Hepatocyte (in vitro differentiated cells): ENCODE data around the gene MAMSTR. TPM values are rescaled to one million over a fixed set of nuclear protein-coding genes. Genes with fewer than 3 reads are reported as not detected.

Experiments used
- DNase-seq: peaks from one replicate; pipeline ENCODE4 v3.0.0-alpha.2; 2016; ENCODE audit warnings: low spot score
- H2AFZ ChIP-seq: fragments of 200-600 bp; sonication (generic); 2 replicates; pipeline ENCODE4 v1.6.0; 2016; ENCODE audit warnings: antibody characterized with exemption, mild to moderate bottlenecking
- H3K27ac ChIP-seq: fragments of 200-600 bp; sonication (generic); 2 replicates; pipeline ENCODE4 v1.5.1; 2016; ENCODE audit warnings: mild to moderate bottlenecking
- H3K27me3 ChIP-seq: fragments of 200-600 bp; sonication (generic); 2 replicates; pipeline ENCODE4 v1.6.1; 2016
- H3K36me3 ChIP-seq: fragments of 200-600 bp; sonication (generic); replicated peaks from 2 replicates; pipeline ENCODE4 v1.5.1; 2016; ENCODE audit warnings: low read depth; ENCODE audit not compliant: insufficient read depth
- H3K4me1 ChIP-seq: fragments of 200-600 bp; sonication (generic); 2 replicates; pipeline ENCODE4 v1.5.1; 2016; ENCODE audit warnings: mild to moderate bottlenecking, moderate library complexity; ENCODE audit not compliant: insufficient read depth
- H3K4me2 ChIP-seq: fragments of 200-600 bp; sonication (generic); 2 replicates; pipeline ENCODE4 v1.6.0; 2016
- H3K4me3 ChIP-seq: fragments of 200-600 bp; sonication (generic); 2 replicates; pipeline ENCODE4 v1.5.1; 2016; ENCODE audit warnings: mild to moderate bottlenecking
- H3K79me2 ChIP-seq: fragments of 200-600 bp; sonication (generic); 2 replicates; pipeline ENCODE4 v1.6.0; 2017; ENCODE audit warnings: mild to moderate bottlenecking
- H3K9me2 ChIP-seq: fragments of 200-600 bp; sonication (generic); replicated peaks from 2 replicates; pipeline ENCODE4 v1.6.0; 2017; ENCODE audit warnings: mild to moderate bottlenecking; ENCODE audit not compliant: insufficient read depth
- H3K9me3 ChIP-seq: fragments of 200-600 bp; sonication (generic); 2 replicates; pipeline ENCODE4 v1.5.1; 2016; ENCODE audit warnings: low read depth, mild to moderate bottlenecking
- H4K20me1 ChIP-seq: fragments of 200-600 bp; sonication (generic); 2 replicates; pipeline ENCODE4 v1.6.0; 2016; ENCODE audit warnings: mild to moderate bottlenecking; ENCODE audit not compliant: insufficient read depth, poor library complexity, severe bottlenecking
- EZH2 ChIP-seq: fragments of 200-600 bp; sonication (generic); IDR thresholded peaks from 2 replicates; pipeline ENCODE4 v1.6.1; 2016; ENCODE audit warnings: antibody characterized with exemption, mild to moderate bottlenecking, borderline replicate concordance
- EZH2phosphoT487 ChIP-seq: fragments of 200-600 bp; sonication (generic); IDR thresholded peaks from one replicate; pipeline ENCODE4 v1.6.1; 2018; ENCODE audit warnings: antibody characterized with exemption, mild to moderate bottlenecking, low read depth, moderate library complexity; ENCODE audit not compliant: unreplicated experiment, severe bottlenecking
- WGBS: methylation state at CpG from one replicate; pipeline ENCODE4 v1.1.6; 2016; ENCODE audit warnings: low lambda C conversion rate; ENCODE audit errors: missing lambda C conversion rate; 5-methylcytosine and 5-hydroxymethylcytosine counted together
- polyA plus RNA-seq: library from polyadenylated mRNA; unstranded; fragments of >200 nt; fragmentation: Nextera tagmentation; extraction: Ambion mirVana; gene quantifications from 2 replicates; pipeline ENCODE4 v1.2.1, GENCODE V29; 2016
- total RNA-seq: library from RNA; depleted of rRNA; stranded (reverse); fragments of >200 nt; gene quantifications from 2 replicates; pipeline ENCODE4 v1.2.3, GENCODE V29; 2014
- TF ChIP-seq, protein P1 (sequence below): fragments of 200-600 bp; sonication (generic); IDR thresholded peaks from 2 replicates; pipeline ENCODE4 v1.5.1; 2016; ENCODE audit warnings: antibody characterized with exemption, mild to moderate bottlenecking; ENCODE audit not compliant: poor library complexity

MAMSTR gene
- total and polyA plus RNA-seq, 2 experiments from 2014 or later = 2.3 to 5.2 TPM

DNA sequence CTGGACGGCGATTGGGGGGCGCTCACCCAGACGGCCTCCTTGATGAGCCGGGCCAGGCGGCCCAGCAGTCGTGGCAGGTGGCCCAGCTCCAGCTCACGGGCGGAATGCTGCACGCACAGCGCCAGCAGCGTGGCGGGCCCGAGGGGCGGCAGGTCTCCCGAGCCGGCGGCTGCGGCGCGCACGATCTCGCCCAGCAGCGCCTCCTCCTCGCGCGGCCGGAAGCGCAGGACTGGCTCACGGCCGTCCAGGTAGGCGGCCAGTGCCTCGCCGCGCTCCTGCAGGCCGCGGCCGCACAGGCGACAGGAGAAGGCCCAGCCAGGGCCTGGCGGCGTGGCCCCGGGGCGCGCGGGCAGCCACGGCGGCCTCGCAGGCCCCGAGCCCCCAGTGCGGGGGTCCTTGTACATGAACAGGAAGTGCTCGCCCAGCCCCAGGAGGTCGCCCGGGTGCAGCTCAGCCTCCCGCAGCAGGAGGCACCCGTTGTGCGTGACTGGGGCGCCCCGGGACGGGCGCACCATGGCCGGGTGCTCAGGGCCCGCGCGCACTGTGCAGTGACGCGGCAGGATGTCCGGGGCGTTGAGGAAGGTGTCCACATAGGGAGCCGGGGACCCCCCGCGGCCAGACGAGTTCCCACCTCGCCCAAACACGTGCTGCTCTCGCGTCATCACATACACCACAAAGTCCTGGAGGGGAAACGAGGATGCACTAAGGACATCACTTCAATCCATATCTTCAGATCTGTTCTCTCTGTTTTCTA is 9.6 kb upstream of the MAMSTR start:
- no peak for DNase-seq
- Histone ChIP-seq H3K9me3 (no peaks in the 10 kb centered on the region), H3K9me2 (no peaks in the 10 kb centered on the region), H2AFZ (no peak overlapping the region), H4K20me1 (no peaks in the 10 kb centered on the region), H3K27me3 (no peaks in the 10 kb centered on the region), H3K4me1 (no peaks in the 10 kb centered on the region), H3K79me2 (no peaks in the 10 kb centered on the region), H3K4me2 (no peak overlapping the region), H3K4me3 (no peak overlapping the region), H3K27ac (no peak overlapping the region), H3K36me3 (no peaks in the 10 kb centered on the region)
- TF ChIP-seq EZH2 (no peak), EZH2phosphoT487 (no peak)
- TF ChIP-seq, protein P1, sequence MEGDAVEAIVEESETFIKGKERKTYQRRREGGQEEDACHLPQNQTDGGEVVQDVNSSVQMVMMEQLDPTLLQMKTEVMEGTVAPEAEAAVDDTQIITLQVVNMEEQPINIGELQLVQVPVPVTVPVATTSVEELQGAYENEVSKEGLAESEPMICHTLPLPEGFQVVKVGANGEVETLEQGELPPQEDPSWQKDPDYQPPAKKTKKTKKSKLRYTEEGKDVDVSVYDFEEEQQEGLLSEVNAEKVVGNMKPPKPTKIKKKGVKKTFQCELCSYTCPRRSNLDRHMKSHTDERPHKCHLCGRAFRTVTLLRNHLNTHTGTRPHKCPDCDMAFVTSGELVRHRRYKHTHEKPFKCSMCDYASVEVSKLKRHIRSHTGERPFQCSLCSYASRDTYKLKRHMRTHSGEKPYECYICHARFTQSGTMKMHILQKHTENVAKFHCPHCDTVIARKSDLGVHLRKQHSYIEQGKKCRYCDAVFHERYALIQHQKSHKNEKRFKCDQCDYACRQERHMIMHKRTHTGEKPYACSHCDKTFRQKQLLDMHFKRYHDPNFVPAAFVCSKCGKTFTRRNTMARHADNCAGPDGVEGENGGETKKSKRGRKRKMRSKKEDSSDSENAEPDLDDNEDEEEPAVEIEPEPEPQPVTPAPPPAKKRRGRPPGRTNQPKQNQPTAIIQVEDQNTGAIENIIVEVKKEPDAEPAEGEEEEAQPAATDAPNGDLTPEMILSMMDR = no peak
- WGBS = 73% methylated on average over 61 of the region's 77 CpGs

DNA sequence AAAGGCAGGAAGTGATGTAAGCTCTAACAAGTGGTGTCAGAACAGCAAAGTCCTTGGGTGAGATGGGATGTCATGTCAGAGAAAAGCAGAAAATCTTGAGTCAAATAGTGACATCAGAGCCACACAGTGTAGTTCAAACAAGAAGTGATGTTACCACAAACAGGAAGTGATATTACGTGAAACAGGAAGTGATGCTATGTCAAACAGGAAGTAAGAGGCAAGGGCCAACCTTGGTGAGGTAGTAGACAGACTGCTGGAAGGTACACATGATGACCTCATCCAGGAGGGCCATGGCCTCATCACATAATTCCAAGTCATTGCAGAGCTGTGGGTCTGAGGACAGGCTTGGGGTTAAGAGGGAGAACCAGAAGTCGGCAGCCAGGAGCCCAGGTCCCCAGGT is 7.0 kb upstream of the MAMSTR start:
- no peak overlapping the region for H3K27ac ChIP-seq
- no peak for DNase-seq

DNA sequence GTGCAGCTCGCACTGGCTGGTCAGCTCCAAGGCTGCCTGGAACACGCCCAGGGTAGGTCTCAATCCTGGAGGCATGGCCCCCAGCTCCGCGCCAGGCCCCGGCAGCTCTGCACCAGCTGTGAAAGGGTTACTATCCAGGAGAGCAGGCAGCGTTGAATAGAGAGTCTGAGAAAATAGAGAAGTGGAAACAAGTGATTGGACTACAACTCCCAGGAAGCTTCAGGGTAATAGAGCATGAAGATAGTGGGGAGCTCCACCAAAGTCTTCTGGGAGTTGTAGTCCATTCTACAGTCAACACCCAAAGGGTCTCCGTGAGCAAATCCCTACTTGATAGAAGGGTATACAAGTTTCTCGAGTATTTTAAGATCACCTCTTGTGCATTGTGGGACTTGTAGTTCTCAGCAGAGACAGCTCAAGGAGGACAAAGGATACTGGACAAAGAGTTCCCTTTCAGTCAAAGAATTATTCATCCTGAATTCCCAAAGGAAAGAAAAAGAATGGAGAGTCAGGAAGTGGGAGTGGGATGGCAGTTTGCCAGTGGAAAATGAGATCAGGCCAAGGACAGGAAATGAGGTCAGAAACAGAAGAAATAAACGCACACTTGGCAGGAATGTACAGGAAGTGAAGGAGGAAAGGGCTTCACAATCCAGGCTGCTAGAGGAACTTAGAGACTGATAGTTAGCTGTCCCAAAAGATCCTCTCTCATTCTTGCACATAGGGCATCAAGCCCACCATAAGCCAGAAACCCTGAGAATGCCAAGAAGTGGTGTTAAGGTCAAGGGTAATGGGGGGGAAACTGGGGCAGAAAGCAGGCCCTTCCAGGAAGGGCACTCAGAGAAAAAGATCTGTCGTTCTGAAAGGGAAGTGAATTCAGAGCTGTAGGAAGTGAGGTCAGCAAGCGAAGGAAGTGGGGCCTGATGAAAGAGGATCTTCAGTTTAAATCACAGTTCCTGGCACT is 5.5 kb upstream of the MAMSTR start:
- Histone ChIP-seq H3K79me2 (no peaks in the 10 kb centered on the region), H3K9me3 (no peaks in the 10 kb centered on the region), H2AFZ (no peak overlapping the region), H3K4me3 (no peak overlapping the region), H3K36me3 (no peaks in the 10 kb centered on the region), H3K27ac (peak overlapping the region; percentile 87), H3K9me2 (no peaks in the 10 kb centered on the region), H3K27me3 (no peaks in the 10 kb centered on the region), H4K20me1 (no peaks in the 10 kb centered on the region), H3K4me1 (no peaks in the 10 kb centered on the region), H3K4me2 (no peak overlapping the region)
- DNase-seq = peak; percentile 73
- WGBS = 69% methylated on average over 11 of the region's 11 CpGs
- TF ChIP-seq, protein P1 = no peak
- TF ChIP-seq EZH2 (no peak), EZH2phosphoT487 (no peak)

More for the DNA sequence above, 7.0 kb upstream of the MAMSTR start:
- Histone ChIP-seq H3K4me3 (no peak overlapping the region), H3K9me3 (no peaks in the 10 kb centered on the region), H3K4me2 (no peak overlapping the region), H3K27me3 (no peaks in the 10 kb centered on the region), H3K9me2 (no peaks in the 10 kb centered on the region), H4K20me1 (no peaks in the 10 kb centered on the region), H3K4me1 (no peaks in the 10 kb centered on the region), H3K36me3 (no peaks in the 10 kb centered on the region), H2AFZ (no peak overlapping the region), H3K79me2 (no peaks in the 10 kb centered on the region)
- 92% methylated on average over 2 of the region's 2 CpGs for WGBS
- TF ChIP-seq EZH2 (no peak), EZH2phosphoT487 (no peak)
- TF ChIP-seq, protein P1 = no peak
